ENCODE data around the gene ARHGAP31.

ARHGAP31 gene

GRCh38 chr3:119453822-119454221, 159.6 kb downstream of the ARHGAP31 start:
- DNase-seq: no peak

GRCh38 chr3:119456469-119456868, 162.3 kb downstream of the ARHGAP31 start:
- DNase-seq: no peak

DNA sequence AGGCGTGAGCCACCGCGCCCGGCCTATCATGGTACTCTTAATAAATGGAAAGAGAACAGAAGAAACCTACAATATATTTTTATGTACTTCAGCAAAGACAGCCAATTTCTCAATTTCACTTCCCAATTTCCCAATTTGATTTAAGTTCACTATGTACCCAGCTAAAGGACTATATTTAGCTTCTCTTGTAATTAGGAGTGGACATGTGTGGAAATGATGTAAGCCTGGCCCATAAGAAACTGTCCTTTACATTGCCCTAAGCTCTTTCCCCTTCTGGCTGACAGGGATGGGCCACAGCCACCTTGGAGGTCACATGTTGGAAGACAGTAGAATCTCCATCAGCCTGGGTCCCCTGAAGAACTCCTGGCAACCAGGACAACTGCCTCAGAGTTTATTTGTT, 163.1 kb downstream of the ARHGAP31 start:
- no peak for DNase-seq

DNA sequence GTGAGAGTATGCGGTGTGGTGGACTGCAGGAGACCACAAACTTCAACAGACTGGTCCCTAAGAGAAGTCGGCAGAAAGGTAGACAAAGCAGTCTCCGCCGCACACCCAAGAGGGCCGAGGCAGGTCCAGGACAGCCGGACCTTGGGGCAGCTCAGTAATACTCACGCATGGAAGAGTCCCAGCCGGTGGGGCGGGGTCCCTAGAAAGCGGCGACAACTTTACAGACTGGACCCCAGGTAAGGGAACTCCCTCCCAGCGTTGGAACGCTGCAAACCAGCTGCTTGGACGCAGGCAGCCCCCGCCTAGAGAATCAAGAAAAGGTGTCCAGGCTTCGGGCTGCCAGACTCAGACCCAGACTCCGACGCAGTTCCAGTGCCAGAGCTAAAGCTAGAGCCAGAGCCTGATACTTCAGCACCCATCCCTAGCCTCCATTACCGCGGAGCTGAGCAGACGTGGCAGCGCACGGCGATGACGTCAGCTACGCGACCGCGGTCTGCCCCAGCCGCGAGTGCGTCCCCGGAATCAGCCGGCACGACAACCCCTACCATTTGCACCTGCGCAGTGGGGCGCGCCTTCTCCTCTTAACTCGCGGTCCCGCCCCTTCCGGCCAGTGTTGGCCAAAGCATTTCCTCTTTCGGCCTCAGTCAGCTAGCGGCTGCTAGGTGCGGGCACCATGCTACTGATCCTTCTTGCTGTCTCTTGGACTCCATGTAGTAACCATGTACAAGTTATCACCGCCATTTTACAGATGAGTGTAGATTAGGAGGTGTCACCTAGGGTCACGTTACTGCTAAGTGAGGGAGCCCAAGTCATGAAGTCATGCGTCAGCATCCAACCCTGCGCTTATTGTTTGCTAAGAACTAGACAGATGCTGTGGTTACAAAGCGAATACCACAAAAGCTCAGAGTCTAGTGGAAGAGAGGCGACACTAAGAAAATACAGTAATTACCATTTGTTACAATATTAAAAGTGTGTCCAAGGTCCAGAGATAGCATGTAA, 169.3 kb downstream of the ARHGAP31 start, which contains the start of gene TMEM39A:
TMEM39A (minus strand) TSS at position 445 of the 999 bp plus-strand sequence. CDS start 1,541 bp downstream, outside the sequence.
- peak; percentile 83 for DNase-seq

GRCh38 chr3:119468041-119468440, 173.9 kb downstream of the ARHGAP31 start:
- DNase-seq: no peak

DNA sequence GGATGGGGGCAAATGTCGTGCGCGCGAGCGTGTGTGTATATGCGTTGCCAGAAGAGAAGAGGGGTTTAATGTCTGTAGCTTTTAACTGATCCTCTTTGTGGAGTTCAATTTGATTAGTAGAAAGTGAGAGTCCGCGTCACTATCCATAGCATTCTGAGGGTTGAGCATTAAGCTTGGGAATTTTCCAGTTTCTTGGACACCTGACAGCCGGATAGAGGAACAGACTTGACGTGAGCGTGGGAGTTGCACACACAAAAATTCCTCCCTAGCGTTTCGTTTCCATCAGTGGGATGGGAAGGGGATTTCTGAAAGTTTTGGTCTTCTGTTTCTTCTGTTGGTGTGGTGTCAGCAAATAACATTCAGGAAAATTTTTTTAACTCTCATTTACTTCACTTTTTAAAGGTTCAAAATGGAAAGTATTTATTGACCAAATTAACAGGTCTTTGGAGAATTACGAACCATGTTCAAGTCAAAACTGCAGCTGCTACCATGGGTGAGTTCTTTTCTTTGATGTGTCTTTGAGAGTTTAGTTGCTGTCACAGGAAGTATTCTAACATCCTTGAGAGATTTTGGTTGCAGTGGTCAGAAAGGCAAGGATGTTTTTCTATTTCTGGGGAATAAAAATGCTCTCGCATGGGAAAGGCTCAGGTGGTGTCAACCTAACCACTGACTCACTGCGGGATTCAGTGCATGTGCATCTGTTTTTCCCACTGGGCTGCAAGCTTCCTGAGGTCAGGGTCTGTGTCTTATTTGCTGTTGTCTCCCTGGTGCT, 175.4 kb downstream of the ARHGAP31 start:
- no peak for DNase-seq
